Hypothalamus (tissue), 51 donors: ENCODE data around the gene TTLL4.

ENCODE experiments used
- DNase-seq, 51 donors: peaks; one replicate each; lab custom pipeline; 2025; lab: John Stamatoyannopoulos, UW

Gene TTLL4, protein sequence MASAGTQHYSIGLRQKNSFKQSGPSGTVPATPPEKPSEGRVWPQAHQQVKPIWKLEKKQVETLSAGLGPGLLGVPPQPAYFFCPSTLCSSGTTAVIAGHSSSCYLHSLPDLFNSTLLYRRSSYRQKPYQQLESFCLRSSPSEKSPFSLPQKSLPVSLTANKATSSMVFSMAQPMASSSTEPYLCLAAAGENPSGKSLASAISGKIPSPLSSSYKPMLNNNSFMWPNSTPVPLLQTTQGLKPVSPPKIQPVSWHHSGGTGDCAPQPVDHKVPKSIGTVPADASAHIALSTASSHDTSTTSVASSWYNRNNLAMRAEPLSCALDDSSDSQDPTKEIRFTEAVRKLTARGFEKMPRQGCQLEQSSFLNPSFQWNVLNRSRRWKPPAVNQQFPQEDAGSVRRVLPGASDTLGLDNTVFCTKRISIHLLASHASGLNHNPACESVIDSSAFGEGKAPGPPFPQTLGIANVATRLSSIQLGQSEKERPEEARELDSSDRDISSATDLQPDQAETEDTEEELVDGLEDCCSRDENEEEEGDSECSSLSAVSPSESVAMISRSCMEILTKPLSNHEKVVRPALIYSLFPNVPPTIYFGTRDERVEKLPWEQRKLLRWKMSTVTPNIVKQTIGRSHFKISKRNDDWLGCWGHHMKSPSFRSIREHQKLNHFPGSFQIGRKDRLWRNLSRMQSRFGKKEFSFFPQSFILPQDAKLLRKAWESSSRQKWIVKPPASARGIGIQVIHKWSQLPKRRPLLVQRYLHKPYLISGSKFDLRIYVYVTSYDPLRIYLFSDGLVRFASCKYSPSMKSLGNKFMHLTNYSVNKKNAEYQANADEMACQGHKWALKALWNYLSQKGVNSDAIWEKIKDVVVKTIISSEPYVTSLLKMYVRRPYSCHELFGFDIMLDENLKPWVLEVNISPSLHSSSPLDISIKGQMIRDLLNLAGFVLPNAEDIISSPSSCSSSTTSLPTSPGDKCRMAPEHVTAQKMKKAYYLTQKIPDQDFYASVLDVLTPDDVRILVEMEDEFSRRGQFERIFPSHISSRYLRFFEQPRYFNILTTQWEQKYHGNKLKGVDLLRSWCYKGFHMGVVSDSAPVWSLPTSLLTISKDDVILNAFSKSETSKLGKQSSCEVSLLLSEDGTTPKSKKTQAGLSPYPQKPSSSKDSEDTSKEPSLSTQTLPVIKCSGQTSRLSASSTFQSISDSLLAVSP

DNA sequence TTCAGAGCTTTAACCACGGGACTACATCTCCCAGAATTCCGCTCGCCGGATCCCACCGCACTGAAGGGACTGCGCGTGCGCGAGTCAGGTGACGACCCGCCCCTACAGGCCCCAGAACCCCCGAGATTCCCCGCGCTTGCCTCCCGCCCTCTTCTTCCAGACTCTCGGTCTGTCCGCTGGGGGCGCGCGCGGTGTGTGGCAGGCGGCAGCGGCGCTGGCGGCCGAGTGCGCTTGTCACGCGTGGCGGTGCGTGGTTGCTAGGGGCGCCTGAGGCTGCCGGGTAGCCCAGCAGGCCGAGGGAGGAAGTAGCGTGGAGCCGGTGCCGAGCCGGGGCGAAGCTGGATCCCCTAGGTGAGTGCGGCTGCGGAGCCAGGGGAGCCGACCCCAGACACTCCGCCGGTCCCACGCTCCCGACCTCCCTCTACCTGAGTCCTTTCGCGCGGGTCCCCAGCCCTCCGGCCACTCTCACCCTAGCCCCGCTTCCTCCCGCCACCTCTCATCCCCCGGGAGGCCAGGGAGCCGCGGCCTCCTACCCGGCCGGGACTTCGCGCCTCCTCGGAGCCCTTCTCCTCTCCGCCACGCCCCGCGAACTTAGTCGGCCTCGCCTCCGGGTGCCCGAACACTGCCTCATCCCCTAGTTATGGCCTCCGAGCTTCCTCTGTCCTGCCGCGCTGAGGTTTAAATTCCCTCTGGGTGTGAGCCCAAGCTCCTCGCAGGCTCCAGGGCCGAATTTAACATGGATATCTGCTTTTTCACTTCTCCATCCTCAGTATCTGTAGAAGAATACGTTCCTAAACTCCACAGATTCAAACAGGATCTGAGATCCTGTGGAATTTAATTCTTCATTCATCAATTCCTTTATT is at the start of gene TTLL4:
TTLL4 (plus strand) TSS at position 149 of the 863 bp plus-strand sequence. CDS start 26,842 bp downstream, outside the sequence.
- DNase-seq, result peak; percentile 77 to 100 (median 97)

- no peak for DNase-seq
These were observed 48.3 kb upstream of the TTLL4 start for GRCh38 chr2:218662377-218662776.

GRCh38 chr2:218662827-218663226 is 47.8 kb upstream of the TTLL4 start:
- DNase-seq, result no peak

DNA sequence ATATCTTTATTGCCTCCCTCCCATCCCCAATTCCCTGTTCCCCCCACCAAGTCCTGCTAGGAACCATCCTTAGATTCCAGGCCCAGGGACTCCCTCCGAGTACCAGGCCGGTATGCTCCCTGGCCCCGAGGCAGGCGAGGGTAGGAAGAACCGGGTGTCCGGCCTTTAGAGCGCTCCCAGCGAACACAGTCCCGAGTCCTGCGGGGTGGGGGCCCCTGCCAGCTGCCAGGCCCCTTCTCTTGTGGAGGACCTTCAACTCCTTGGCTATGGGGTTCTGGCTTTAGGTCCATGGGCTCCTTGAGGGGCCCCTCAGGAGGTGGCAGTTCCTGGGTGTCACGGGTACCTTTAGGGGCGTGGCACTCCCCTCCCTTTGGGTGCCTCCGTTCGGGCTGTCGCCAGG is 46.7 kb upstream of the TTLL4 start:
- DNase-seq, result no peak

DNA sequence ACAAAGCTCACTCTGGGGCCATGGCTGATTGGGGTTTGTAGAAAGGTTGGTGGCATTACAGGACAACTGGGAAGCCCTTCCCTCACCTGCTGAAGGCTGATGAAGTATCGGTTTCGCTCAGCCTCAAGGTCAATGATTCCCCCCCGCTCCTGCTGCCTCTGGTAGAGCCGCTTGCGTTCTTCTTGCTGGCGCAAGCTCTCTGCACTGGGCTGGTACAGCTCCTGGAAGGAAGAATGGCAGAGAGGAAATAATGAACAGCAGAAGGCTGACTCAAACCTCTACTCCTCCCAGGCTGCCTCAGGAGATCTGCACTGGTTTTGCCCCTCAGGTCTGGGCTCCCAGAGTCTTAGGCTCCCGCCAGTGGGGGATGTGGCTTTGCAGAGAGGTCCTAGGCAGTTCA is 46.0 kb upstream of the TTLL4 start:
- DNase-seq, result no peak

- no peak for DNase-seq
These were observed 39.5 kb upstream of the TTLL4 start for GRCh38 chr2:218671097-218671653.

- DNase-seq, result peak; percentile 24 to 94 (median 81)
These were observed 38.7 kb upstream of the TTLL4 start, which contains the start of the genes RNF25 and STK36 for GRCh38 chr2:218671654-218672566. RNF25 (minus strand) TSS chr2:218672002; CDS start chr2:218671970, 32 bp downstream. STK36 (plus strand) TSS chr2:218672086; CDS start chr2:218672830, 744 bp downstream.

- no peak for DNase-seq
These were observed 31.5 kb upstream of the TTLL4 start for GRCh38 chr2:218679119-218679518.

- no peak for DNase-seq
These were observed 30.6 kb upstream of the TTLL4 start for GRCh38 chr2:218680061-218680460.

GRCh38 chr2:218687400-218688060 is 23.1 kb upstream of the TTLL4 start:
- DNase-seq, result peak in 24 of 51 donors; percentile 1 to 60 (median 30)

DNA sequence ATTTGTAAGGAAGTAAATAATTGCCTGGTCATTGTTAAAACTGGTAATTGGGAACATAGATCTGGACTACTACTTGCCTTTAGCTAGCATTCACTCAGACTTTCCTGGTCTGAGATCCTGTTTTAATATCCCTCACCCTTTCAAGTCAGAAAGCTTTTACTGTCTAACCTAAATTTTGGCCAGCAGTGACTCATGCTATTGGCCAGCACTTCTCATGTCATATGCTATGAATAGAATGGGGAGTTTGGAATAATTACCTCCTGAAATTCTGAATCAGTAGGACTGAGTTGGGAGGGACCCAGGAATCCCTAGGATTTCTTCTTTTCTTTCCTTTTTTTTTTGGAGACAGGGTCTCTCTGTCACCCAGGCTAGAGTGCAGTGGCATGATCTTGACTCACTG is 19.4 kb upstream of the TTLL4 start:
- no peak for DNase-seq

DNA sequence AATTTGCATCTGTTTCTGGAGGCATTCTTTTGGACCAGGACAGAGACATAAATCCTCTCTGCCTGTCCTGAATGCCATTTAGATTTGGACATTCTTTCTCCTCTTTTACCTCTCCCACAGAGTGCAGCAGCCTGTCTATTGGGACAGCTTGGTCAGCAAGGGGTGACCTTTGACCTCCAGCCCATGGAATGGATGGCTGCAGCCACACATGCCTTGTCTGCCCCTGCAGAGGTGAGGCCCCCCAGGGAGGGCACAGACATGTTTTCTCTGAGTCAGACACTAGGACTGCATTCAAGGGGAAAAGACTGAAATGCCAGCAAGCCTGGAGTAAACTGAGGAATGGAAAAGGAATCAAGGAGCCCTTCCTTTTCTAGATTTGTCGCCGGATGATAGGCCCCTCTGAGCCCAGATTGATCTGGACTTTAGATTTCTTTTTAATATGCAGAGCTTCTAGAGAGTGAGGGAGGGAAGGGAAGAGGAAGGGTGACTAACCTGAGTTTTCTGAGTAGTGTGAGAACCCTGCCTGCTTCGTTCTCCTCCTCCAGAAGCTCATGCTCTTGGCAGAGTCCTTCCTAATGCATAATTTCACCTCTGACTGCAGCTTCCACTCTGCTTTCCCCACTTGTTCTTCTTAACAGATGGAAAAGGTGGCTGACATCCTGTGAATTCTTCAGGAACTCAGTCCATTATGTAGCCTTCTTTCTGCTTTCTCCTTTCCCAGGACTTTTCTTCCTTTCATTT is 16.1 kb upstream of the TTLL4 start:
- no peak for DNase-seq

DNA sequence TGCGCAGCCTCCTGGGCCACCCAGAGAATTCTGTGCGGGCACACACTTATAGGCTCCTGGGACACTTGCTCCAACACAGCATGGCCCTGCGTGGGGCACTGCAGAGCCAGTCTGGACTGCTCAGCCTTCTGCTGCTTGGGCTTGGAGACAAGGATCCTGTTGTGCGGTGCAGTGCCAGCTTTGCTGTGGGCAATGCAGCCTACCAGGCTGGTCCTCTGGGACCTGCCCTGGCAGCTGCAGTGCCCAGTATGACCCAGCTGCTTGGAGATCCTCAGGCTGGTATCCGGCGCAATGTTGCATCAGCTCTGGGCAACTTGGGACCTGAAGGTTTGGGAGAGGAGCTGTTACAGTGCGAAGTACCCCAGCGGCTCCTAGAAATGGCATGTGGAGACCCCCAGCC is 11.8 kb upstream of the TTLL4 start:
- DNase-seq, result no peak

DNA sequence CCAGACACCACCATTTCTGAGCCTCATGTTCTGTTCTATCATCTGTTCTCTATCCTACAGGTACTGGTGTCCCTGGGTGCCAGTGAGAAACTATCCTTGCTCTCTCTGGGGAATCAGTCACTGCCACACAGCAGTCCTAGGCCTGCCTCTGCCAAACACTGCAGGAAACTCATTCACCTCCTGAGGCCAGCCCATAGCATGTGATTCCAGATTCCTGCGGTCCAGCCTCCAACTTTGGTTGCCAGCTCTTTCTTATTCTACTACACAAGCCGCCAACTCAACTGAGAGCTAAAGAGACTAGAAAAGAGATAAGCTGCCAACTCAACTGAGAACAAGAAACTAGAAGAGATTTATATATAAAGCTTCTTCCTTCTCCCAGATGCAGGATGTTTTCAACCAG is 8.8 kb upstream of the TTLL4 start:
- DNase-seq, result peak in 11 of 51 donors; percentile 7 to 34 (median 20)

DNA sequence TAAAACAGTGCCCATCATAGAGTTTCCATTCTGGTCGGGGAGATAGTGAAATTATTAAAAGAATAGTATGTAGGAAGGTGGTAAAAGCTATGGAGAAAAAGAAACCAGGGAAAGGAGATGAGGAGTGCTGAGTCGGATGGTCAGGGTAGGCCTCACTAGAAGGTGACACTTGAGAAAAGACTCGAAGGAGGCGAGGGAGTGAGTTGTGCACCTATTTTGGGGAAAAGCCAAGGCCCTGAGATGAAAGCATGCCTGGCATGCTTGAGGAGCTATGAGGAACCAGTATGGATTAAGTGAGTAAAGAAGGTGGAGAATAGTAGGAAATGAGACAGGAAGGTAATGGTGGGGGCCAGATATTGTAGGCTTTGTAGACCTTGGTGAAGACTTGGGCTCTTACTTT is 7.3 kb upstream of the TTLL4 start:
- DNase-seq, result no peak

DNA sequence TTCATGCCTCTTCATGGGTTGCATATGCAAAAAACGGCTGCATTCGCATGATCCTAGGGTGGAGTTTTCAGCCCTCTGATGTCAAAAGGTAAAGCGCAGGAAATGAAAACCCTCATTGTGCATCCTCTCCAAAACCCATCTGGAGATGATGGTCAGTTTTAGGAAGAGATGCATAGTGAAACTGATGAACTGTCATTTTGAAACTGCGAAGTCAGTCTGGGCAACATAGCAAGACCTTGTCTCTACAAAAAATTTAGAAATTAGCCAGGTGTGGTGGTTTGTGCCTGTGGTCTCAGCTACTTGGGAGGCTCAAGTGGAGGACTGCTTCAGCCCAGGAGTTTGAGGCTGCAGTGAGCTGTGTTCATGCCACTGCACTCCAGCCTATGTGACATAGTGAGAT is 2.5 kb upstream of the TTLL4 start:
- DNase-seq, result no peak

- DNase-seq, result no peak
These were observed 727 bp upstream of the TTLL4 start for GRCh38 chr2:218709908-218710307.
